ENCODE results near the gene BLVRB.
"Not testable (repeated sequence)": the region's sequence is repeated elsewhere in the genome, so short reads cannot be mapped to it uniquely, and the experiment has no call there.

The BLVRB gene

GRCh38 chr19:40446263-40446784 is 19.2 kb downstream of the BLVRB start:
- no peak for DNase-seq

GRCh38 chr19:40445780-40446262 is 19.7 kb downstream of the BLVRB start:
- no peak for DNase-seq

- no peak for DNase-seq
Measured at GRCh38 chr19:40444825-40445312, 20.7 kb downstream of the BLVRB start.

GRCh38 chr19:40444000-40444824 is 21.3 kb downstream of the BLVRB start, which contains the start of gene SERTAD3:
TSS of gene SERTAD3 (minus strand) at chr19:40444335. CDS start at chr19:40442080, 2,255 bp downstream.
- peak; percentile 99 for DNase-seq

- peak; percentile 95 for DNase-seq
Measured at GRCh38 chr19:40443131-40443999, 22.2 kb downstream of the BLVRB start.

- DNase-seq = no peak
Measured at GRCh38 chr19:40442328-40443130, 23.0 kb downstream of the BLVRB start.

- no peak for DNase-seq
Measured at GRCh38 chr19:40441719-40442253, 23.8 kb downstream of the BLVRB start.

GRCh38 chr19:40438284-40438683 is 27.3 kb downstream of the BLVRB start:
- no peak for DNase-seq

- DNase-seq = peak; percentile 70
Measured at GRCh38 chr19:40433391-40434216, 31.9 kb downstream of the BLVRB start.

- DNase-seq = not testable (repeated sequence)
Measured at GRCh38 chr19:40432760-40433159, 32.8 kb downstream of the BLVRB start.

- no peak for DNase-seq
Measured at GRCh38 chr19:40431698-40432097, 33.8 kb downstream of the BLVRB start.

GRCh38 chr19:40430242-40430641 is 35.3 kb downstream of the BLVRB start:
- not testable (repeated sequence) for DNase-seq

- DNase-seq = not testable (repeated sequence)
Measured at GRCh38 chr19:40428197-40428596, 37.3 kb downstream of the BLVRB start.

GRCh38 chr19:40425450-40426287 is 39.9 kb downstream of the BLVRB start, which contains the start of gene SERTAD1:
TSS of gene SERTAD1 (minus strand) at chr19:40425992. CDS start at chr19:40423546, 2,446 bp downstream.
- DNase-seq = peak; percentile 88

GRCh38 chr19:40424637-40425449 is 40.7 kb downstream of the BLVRB start:
- DNase-seq = no peak

- DNase-seq = no peak
Measured at GRCh38 chr19:40423938-40424337, 41.6 kb downstream of the BLVRB start.

- DNase-seq = no peak
Measured at GRCh38 chr19:40422748-40423566, 42.6 kb downstream of the BLVRB start.

Measured in cortex of kidney (tissue), 1 donor.